ENCODE data around the gene BRCA2. TPM values are rescaled to one million over a fixed set of nuclear protein-coding genes. Genes with fewer than 3 reads are reported as not detected.
A peak's percentile ranks its signal among the peaks of the same experiment; 100 is the strongest.

Gene BRCA2
- total RNA-seq, 1 donor from 2014 or later, result 8.5 TPM

DNA sequence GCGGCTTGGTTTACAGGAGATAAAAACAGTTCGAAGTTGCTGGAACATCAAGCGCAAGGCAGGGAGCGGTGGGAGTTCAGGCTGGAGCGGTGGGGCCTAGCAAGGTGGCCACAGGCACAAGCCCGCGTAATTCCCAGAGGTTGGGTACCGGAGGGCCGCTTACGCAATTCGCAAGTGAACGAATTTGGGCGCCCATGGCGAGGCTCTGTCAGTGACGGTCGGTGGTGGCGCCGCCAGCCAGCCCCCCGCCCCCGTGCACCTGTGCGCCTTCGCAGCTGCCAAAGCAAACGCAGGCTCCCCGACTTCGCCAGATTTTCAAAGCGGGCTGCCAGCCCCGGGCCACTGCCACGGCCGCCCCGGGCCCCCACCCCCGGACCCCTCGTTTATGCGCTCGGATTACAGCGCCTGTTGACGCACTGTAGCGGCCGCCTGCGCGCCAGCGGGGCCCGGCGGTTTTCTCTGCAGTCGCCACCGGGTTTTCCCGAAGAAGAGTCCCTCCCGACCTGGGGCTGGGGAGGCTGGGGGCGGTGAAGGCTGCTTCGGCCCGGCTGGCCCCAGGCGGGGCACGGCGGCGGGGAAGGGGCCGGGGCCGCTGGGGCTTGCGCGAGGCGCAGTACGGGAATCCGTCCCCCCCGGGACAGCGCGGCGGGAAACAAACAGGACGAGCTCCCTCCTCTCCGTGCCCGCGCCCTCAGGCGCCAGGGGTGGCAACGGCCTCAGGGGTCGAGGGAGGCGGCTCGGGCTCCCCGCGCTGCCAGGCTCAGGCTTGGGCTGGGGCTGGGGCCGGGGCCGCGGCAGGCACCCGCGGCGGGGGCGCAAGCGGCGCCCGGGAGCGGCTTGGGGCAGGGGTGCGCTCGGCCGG lies 111.9 kb downstream of the BRCA2 start:
- Mint-ChIP-seq H3K9me3 (ENCODE audit: unreplicated experiment) (no peaks in the 10 kb centered on the region), H3K27ac (ENCODE audit: unreplicated experiment) (no peak overlapping the region), H3K27me3 (ENCODE audit: unreplicated experiment) (peaks cover 14% of the 10 kb centered on the region), H3K4me1 (ENCODE audit: unreplicated experiment) (peaks cover 22% of the 10 kb centered on the region), H3K36me3 (ENCODE audit: low read depth, unreplicated experiment) (peaks cover 14% of the 10 kb centered on the region), H3K4me3 (ENCODE audit: unreplicated experiment) (peak overlapping the region; percentile 87)
- TF ChIP-seq, protein P1, sequence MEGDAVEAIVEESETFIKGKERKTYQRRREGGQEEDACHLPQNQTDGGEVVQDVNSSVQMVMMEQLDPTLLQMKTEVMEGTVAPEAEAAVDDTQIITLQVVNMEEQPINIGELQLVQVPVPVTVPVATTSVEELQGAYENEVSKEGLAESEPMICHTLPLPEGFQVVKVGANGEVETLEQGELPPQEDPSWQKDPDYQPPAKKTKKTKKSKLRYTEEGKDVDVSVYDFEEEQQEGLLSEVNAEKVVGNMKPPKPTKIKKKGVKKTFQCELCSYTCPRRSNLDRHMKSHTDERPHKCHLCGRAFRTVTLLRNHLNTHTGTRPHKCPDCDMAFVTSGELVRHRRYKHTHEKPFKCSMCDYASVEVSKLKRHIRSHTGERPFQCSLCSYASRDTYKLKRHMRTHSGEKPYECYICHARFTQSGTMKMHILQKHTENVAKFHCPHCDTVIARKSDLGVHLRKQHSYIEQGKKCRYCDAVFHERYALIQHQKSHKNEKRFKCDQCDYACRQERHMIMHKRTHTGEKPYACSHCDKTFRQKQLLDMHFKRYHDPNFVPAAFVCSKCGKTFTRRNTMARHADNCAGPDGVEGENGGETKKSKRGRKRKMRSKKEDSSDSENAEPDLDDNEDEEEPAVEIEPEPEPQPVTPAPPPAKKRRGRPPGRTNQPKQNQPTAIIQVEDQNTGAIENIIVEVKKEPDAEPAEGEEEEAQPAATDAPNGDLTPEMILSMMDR (IDR thresholded peaks at IDR 0.05; ENCODE audit: unreplicated experiment), result no peak
- peak; percentile 48 for DNase-seq (ENCODE audit: low spot score)

DNA sequence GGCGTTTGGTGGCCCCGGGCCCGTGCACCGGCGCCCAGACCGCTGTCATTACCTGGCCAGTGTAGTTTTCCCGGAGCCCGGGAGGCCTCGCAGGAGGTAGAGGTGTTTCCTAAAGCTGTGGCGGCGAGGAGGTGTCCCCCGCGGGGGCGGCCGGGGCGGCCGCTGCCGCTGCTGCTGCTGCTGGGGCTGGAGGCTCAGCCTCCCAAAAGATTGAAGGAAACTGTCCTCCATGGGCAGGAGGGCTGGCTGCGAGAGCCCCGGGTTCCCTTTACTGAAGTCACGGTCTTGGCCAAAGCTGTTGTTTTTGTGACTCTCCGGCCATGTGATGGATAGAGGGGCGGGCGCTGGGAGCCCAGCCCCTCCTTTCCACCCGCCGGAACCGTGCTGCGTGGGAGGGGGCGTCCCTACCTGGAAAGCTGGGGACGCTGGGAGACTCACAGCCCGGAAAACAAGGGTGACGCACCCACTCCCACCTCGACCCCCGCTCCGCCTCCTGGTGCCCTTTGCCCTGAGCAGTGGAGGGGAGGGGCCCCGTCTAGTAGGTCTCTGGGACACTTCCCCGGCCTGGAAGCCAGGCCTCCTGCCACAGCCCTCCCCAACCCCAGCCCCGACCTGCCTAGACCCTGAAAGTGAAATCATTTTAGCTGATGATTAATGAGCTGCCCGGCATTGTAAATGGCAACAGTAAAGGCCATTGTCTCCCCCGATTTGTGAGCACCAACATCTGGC lies 112.7 kb downstream of the BRCA2 start, which contains the start of gene N4BP2L1:
TSS of gene N4BP2L1 (minus strand) at position 279 of the 729 bp plus-strand sequence. CDS start at position 231, 48 bp downstream.
- H3K4me1 Mint-ChIP-seq (ENCODE audit: unreplicated experiment), result peaks cover 26% of the 10 kb centered on the region
- peak; percentile 37 for DNase-seq (ENCODE audit: low spot score)
- H3K27ac Mint-ChIP-seq (ENCODE audit: unreplicated experiment), result peak within 1 kb of the TSS; percentile 42

DNA sequence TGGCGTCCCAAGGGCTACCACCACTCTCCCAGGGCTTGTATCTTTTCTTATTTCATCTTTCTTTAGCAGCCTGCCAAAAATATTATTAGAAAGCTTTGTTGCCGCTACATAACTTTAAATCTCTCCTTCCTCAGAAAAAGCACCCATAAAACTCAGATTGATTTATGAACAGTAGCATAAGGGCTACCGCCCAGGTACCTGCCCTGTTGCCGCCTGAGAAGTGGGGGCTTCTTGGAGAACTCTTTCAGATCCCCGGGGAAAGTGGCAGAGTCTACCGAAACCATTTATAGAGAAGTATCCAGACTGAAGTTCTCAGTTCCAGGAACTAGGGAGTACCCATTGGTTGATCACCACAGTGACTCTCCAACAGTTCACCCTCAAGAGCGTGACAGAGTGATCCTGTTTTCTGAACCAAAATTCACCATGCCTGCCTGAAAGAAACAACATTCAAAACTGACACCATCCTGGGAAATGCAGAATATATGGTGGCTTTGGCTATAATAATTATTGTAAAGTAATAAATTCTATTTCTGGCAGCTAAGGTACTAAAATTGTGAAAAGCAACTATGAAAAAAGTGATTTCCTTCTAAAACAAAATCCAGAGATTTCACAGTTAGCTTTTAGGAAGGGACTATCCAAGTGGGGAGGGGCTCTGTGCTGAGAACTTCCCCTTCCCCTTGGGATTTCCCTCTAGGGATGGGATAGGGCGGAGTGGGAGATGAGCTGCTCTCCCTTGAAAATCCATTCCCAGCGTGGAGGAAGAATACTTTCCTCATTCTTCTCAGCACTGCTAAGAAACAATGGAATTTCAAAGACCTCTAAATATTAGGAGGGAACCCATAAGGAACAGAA lies 113.5 kb downstream of the BRCA2 start:
- peaks cover 14% of the 10 kb centered on the region for H3K36me3 Mint-ChIP-seq (ENCODE audit: low read depth, unreplicated experiment)
- H3K9me3 Mint-ChIP-seq (ENCODE audit: unreplicated experiment), result no peaks in the 10 kb centered on the region
- TF ChIP-seq, protein P1 (IDR thresholded peaks at IDR 0.05; ENCODE audit: unreplicated experiment), result no peak
- peak overlapping the region; percentile 91 for H3K4me3 Mint-ChIP-seq (ENCODE audit: unreplicated experiment)
- H3K27ac Mint-ChIP-seq (ENCODE audit: unreplicated experiment), result peak overlapping the region; percentile 42
- no peak for DNase-seq (ENCODE audit: low spot score)
- peaks cover 27% of the 10 kb centered on the region for H3K4me1 Mint-ChIP-seq (ENCODE audit: unreplicated experiment)
- H3K27me3 Mint-ChIP-seq (ENCODE audit: unreplicated experiment), result peaks cover 14% of the 10 kb centered on the region

More for the DNA sequence above, 112.7 kb downstream of the BRCA2 start, which contains the start of gene N4BP2L1:
- TF ChIP-seq, protein P1 (IDR thresholded peaks at IDR 0.05; ENCODE audit: unreplicated experiment), result no peak
- H3K27me3 Mint-ChIP-seq (ENCODE audit: unreplicated experiment), result peaks cover 14% of the 10 kb centered on the region
- H3K4me3 Mint-ChIP-seq (ENCODE audit: unreplicated experiment), result peak within 1 kb of the TSS; percentile 91
- peaks cover 14% of the 10 kb centered on the region for H3K36me3 Mint-ChIP-seq (ENCODE audit: low read depth, unreplicated experiment)
- no peaks in the 10 kb centered on the region for H3K9me3 Mint-ChIP-seq (ENCODE audit: unreplicated experiment)

DNA sequence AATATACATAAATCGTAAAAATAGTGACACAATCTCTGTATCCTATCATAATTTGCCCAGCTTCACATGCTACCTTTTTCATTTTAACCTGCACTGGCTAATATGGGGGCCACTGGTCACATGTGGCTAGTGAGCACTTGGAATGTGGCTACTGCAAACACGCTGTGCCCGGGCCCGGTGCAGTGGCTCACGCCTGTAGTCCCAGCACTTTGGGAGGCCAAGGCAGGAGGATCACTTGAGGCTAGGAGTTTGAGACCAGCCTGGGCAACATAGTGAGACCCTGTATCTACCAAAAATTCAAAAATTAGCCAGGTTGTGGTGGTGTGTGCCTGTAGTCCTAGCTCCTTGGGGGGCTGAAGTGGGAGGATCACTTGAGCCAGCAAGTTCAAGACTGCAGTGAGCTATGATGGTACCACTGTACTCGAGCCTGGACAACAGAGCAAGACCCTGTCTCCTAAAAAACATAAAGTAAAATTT lies 114.2 kb downstream of the BRCA2 start:
- Mint-ChIP-seq H3K27ac (ENCODE audit: unreplicated experiment) (no peak overlapping the region), H3K27me3 (ENCODE audit: unreplicated experiment) (peaks cover 14% of the 10 kb centered on the region), H3K4me3 (ENCODE audit: unreplicated experiment) (no peak overlapping the region), H3K4me1 (ENCODE audit: unreplicated experiment) (peaks cover 27% of the 10 kb centered on the region), H3K9me3 (ENCODE audit: unreplicated experiment) (no peaks in the 10 kb centered on the region), H3K36me3 (ENCODE audit: low read depth, unreplicated experiment) (peaks cover 14% of the 10 kb centered on the region)
- TF ChIP-seq, protein P1 (IDR thresholded peaks at IDR 0.05; ENCODE audit: unreplicated experiment), result no peak
- DNase-seq (ENCODE audit: low spot score), result no peak

Data from endothelial cell (in vitro differentiated cells).